Large intestine (tissue), 3 donors: Measurements from ENCODE around the gene TMEM125. TPM values are rescaled to one million over a fixed set of nuclear protein-coding genes. Genes with fewer than 3 reads are reported as not detected.

Experiments
- DNase-seq, 2 donors: peaks; one replicate each; pipeline versions ENCODE4 v3.0.0 to v3.0.0-alpha.2; 2013
- H3K27ac ChIP-seq: one replicate; pipeline ENCODE4 v1.5.1; 2013; ENCODE audit warnings: low read length
- H3K27me3 ChIP-seq: 2 replicates; pipeline ENCODE4 v1.6.1; 2013; ENCODE audit warnings: low read length; ENCODE audit not compliant: control insufficient read depth, insufficient read depth
- H3K36me3 ChIP-seq: 2 replicates; pipeline ENCODE4 v1.6.1; 2013; ENCODE audit warnings: low read length; ENCODE audit not compliant: control insufficient read depth, insufficient read depth
- H3K4me1 ChIP-seq: one replicate; pipeline ENCODE4 v1.6.1; 2013; ENCODE audit warnings: low read length; ENCODE audit not compliant: control insufficient read depth, insufficient read depth
- H3K4me3 ChIP-seq: one replicate; pipeline ENCODE4 v1.5.1; 2013; ENCODE audit warnings: low read length
- H3K9me3 ChIP-seq: one replicate; pipeline ENCODE4 v1.6.1; 2013; ENCODE audit warnings: mild to moderate bottlenecking, low read depth, low read length, moderate library complexity; ENCODE audit not compliant: control insufficient read depth
- WGBS: methylation state at CpG from one replicate; pipeline ENCODE4 v1.1.5; 2013; ENCODE audit warnings: low lambda C conversion rate; ENCODE audit not compliant: insufficient coverage; 5-methylcytosine and 5-hydroxymethylcytosine counted together
- polyA plus RNA-seq: library from polyadenylated mRNA; unstranded; fragments of 120-200 nt; gene quantifications from one replicate; pipeline ENCODE4 v1.2.1, GENCODE V29; 2013

The TMEM125 gene
- polyA plus RNA-seq, 1 donor: 29.7 TPM

GRCh38 chr1:43232482-43232881, 37.3 kb upstream of the TMEM125 start:
- 90% methylated on average over 2 of the region's 4 CpGs for WGBS

GRCh38 chr1:43233631-43234030, 36.2 kb upstream of the TMEM125 start:
- no peaks in the 10 kb centered on the region for H3K27me3 ChIP-seq
- H3K4me1 ChIP-seq: peaks cover 5% of the 10 kb centered on the region
- WGBS: no CpG with 5 or more reads among the region's 5 CpGs
- no peak overlapping the region for H3K27ac ChIP-seq
- no peaks in the 10 kb centered on the region for H3K9me3 ChIP-seq
- no peak overlapping the region for H3K4me3 ChIP-seq
- no peak for DNase-seq
- H3K36me3 ChIP-seq: no peaks in the 10 kb centered on the region

More at GRCh38 chr1:43232482-43232881, 37.3 kb upstream of the TMEM125 start:
- Histone ChIP-seq H3K27ac (no peak overlapping the region), H3K4me1 (peaks cover 2% of the 10 kb centered on the region), H3K4me3 (no peak overlapping the region), H3K36me3 (no peaks in the 10 kb centered on the region), H3K27me3 (no peaks in the 10 kb centered on the region), H3K9me3 (no peaks in the 10 kb centered on the region)
- no peak for DNase-seq

GRCh38 chr1:43234267-43234666, 35.5 kb upstream of the TMEM125 start:
- Histone ChIP-seq H3K4me1 (peaks cover 5% of the 10 kb centered on the region), H3K36me3 (no peaks in the 10 kb centered on the region), H3K27me3 (no peaks in the 10 kb centered on the region), H3K27ac (no peak overlapping the region), H3K9me3 (no peaks in the 10 kb centered on the region), H3K4me3 (no peak overlapping the region)
- no peak for DNase-seq
- WGBS: no CpG with 5 or more reads among the region's 17 CpGs

- no peaks in the 10 kb centered on the region for H3K9me3 ChIP-seq
- no peak for DNase-seq
- H3K4me3 ChIP-seq: no peak overlapping the region
- H3K27ac ChIP-seq: no peak overlapping the region
- 89% methylated on average over 1 of the region's 8 CpGs for WGBS
- no peaks in the 10 kb centered on the region for H3K27me3 ChIP-seq
- no peaks in the 10 kb centered on the region for H3K36me3 ChIP-seq
- H3K4me1 ChIP-seq: peaks cover 5% of the 10 kb centered on the region
Measured at GRCh38 chr1:43235040-43235439, 34.7 kb upstream of the TMEM125 start.

GRCh38 chr1:43235451-43236121, 34.2 kb upstream of the TMEM125 start:
- Histone ChIP-seq H3K9me3 (no peaks in the 10 kb centered on the region), H3K27ac (no peak overlapping the region), H3K4me1 (peaks cover 5% of the 10 kb centered on the region), H3K4me3 (no peak overlapping the region), H3K36me3 (no peaks in the 10 kb centered on the region), H3K27me3 (no peaks in the 10 kb centered on the region)
- WGBS: no CpG with 5 or more reads among the region's 9 CpGs
- no peak for DNase-seq

- Histone ChIP-seq H3K4me1 (peaks cover 5% of the 10 kb centered on the region), H3K27ac (no peak overlapping the region), H3K4me3 (no peak overlapping the region), H3K27me3 (no peaks in the 10 kb centered on the region), H3K9me3 (no peaks in the 10 kb centered on the region), H3K36me3 (no peaks in the 10 kb centered on the region)
- no peak for DNase-seq
- WGBS: no CpG with 5 or more reads among the region's 1 CpG
Measured at GRCh38 chr1:43237121-43237520, 32.7 kb upstream of the TMEM125 start.

- no CpG with 5 or more reads among the region's 5 CpGs for WGBS
- H3K9me3 ChIP-seq: no peaks in the 10 kb centered on the region
- no peak overlapping the region for H3K4me3 ChIP-seq
- peak; percentile 65 to 76 for DNase-seq
- H3K36me3 ChIP-seq: no peaks in the 10 kb centered on the region
- H3K27ac ChIP-seq: no peak overlapping the region
- H3K4me1 ChIP-seq: peaks cover 5% of the 10 kb centered on the region
- no peaks in the 10 kb centered on the region for H3K27me3 ChIP-seq
Measured at GRCh38 chr1:43238085-43238484, 31.7 kb upstream of the TMEM125 start.

- no peaks in the 10 kb centered on the region for H3K27me3 ChIP-seq
- no peak for DNase-seq
- peaks cover 5% of the 10 kb centered on the region for H3K4me1 ChIP-seq
- no CpG with 5 or more reads among the region's 3 CpGs for WGBS
- H3K36me3 ChIP-seq: no peaks in the 10 kb centered on the region
- H3K27ac ChIP-seq: no peak overlapping the region
- H3K4me3 ChIP-seq: no peak overlapping the region
- H3K9me3 ChIP-seq: no peaks in the 10 kb centered on the region
Measured at GRCh38 chr1:43238991-43239469, 30.8 kb upstream of the TMEM125 start.

- Histone ChIP-seq H3K36me3 (no peaks in the 10 kb centered on the region), H3K27ac (no peak overlapping the region)
Measured at GRCh38 chr1:43239484-43239883, 30.3 kb upstream of the TMEM125 start.

GRCh38 chr1:43241413-43241836, 28.4 kb upstream of the TMEM125 start:
- no peak for DNase-seq
- H3K9me3 ChIP-seq: no peaks in the 10 kb centered on the region
- WGBS: no CpG with 5 or more reads among the region's 6 CpGs
- no peak overlapping the region for H3K27ac ChIP-seq
- no peaks in the 10 kb centered on the region for H3K36me3 ChIP-seq
- no peak overlapping the region for H3K4me3 ChIP-seq
- H3K27me3 ChIP-seq: no peaks in the 10 kb centered on the region
- H3K4me1 ChIP-seq: peaks cover 5% of the 10 kb centered on the region

More at GRCh38 chr1:43239484-43239883, 30.3 kb upstream of the TMEM125 start:
- Histone ChIP-seq H3K4me3 (no peak overlapping the region), H3K27me3 (no peaks in the 10 kb centered on the region), H3K9me3 (no peaks in the 10 kb centered on the region), H3K4me1 (peaks cover 5% of the 10 kb centered on the region)
- DNase-seq: no peak
- WGBS: 90% methylated on average over 2 of the region's 3 CpGs

- WGBS: no CpG with 5 or more reads among the region's 6 CpGs
- H3K36me3 ChIP-seq: no peaks in the 10 kb centered on the region
- H3K4me3 ChIP-seq: no peak overlapping the region
- H3K4me1 ChIP-seq: peaks cover 3% of the 10 kb centered on the region
- no peaks in the 10 kb centered on the region for H3K9me3 ChIP-seq
- no peak overlapping the region for H3K27ac ChIP-seq
- H3K27me3 ChIP-seq: no peaks in the 10 kb centered on the region
- no peak for DNase-seq
Measured at GRCh38 chr1:43243299-43243698, 26.5 kb upstream of the TMEM125 start.
